Frontal cortex (tissue), 4 donors: ENCODE measurements around the gene EEF2KMT. TPM values are rescaled to one million over a fixed set of nuclear protein-coding genes. Genes with fewer than 3 reads are reported as not detected.
"Not testable (repeated sequence)": the region's sequence is repeated elsewhere in the genome, so short reads cannot be mapped to it uniquely, and the experiment has no call there.

Source experiments
- DNase-seq, 2 donors: peaks; one replicate each; pipeline ENCODE4 v3.0.0; 2012; ENCODE audit warnings: low spot score in 2 of 2
- FAIRE-seq: peaks from 2 replicates; lab custom pipeline; 2012; peaks lifted over from hg19 to GRCh38; lab: Jason Lieb, UNC
- total RNA-seq: library from RNA; depleted of rRNA; stranded (reverse); fragments of >200 nt; gene quantifications from one replicate; pipeline ENCODE4 v1.2.3, GENCODE V29; 2014
- donor health status: control.
- donor health status: control.
- donor health status: control.

Gene EEF2KMT
- total RNA-seq, 1 donor from 2014 or later: 4.1 TPM

DNA sequence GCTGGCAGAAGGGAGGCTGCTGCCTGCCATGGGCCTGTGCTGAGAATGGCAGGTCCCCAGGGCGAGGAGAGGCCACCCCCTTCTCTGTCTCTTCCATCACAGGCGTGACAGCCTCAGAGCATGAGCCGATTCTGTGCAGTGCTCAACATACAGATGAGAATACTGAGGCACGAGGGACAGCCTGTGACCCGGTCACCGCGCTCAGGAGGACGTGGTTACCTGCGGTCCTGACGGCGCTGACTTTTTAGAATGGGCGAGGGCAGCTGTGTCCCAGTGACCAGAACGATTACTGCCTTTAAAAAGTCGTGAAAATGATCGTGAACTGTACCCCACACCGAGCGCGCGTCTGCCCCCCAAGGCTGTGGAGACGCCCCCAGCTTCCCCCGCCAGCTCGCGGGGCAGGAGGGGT lies 530 bp downstream of the EEF2KMT start:
- not testable (repeated sequence) for DNase-seq, FAIRE-seq

- FAIRE-seq, DNase-seq: not testable (repeated sequence)
These were observed 1.0 kb downstream of the EEF2KMT start for GRCh38 chr16:5096437-5097060.

DNA sequence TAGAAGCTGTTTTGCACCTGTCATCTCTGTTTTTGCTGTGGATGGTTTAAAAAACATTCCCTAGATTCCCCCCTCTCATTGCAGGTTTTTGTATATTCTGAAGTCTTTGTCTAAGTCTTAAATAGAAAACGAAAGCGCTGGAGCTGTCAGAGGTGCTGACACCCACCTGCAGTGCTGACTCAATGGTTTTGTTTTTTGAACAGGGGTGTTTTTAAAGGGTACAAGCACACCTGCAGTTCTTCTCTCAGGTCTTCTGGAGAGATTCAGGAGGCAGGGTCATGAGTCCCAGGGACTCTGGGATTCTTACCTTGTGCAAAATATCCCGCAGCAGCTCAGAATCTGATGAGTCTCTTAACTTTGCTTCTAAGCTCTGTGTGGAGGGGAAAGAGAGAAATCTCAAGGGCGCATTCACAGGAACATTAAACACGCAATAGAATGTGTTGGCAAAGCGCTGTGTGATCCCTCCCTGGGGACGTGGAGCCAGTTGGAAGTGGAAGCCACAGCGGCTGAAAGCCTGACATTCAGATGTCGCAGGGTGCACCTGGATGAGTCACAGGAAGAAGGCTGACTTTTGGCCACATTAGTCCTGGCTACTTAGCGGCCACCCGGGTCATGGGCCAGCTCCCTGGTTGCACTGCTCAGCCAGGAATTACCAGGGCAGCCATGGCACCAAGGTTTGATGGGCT lies 2.3 kb downstream of the EEF2KMT start:
- not testable (repeated sequence) for FAIRE-seq, DNase-seq

- DNase-seq, FAIRE-seq: not testable (repeated sequence)
These were observed 3.8 kb downstream of the EEF2KMT start for GRCh38 chr16:5093746-5094145.

DNA sequence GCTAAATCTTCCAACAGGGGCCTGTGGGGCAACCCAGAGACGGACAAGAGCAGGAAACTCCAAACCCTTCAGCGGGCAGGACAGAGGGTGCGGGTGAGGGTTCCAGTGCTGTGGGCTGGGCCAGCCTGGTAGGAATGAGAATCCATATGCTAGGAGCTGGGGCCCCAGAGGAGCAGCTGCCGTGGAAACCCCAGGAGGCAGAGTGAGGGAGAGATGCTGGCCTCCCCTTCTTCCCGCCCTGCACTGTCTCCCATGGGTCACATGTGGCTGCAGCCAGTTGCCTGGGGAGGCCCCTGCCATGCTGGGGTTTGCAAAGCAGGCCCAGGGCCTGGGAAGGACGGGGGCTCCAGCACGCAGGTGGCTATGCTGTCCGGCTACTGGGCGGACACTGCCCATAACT lies 4.5 kb downstream of the EEF2KMT start:
- not testable (repeated sequence) for DNase-seq, FAIRE-seq

GRCh38 chr16:5090592-5090991 lies 7.0 kb downstream of the EEF2KMT start:
- not testable (repeated sequence) for FAIRE-seq

GRCh38 chr16:5089911-5090555 lies 7.6 kb downstream of the EEF2KMT start:
- DNase-seq, FAIRE-seq: not testable (repeated sequence)

More at GRCh38 chr16:5090592-5090991, 7.0 kb downstream of the EEF2KMT start:
- DNase-seq: not testable (repeated sequence)

- not testable (repeated sequence) for FAIRE-seq, DNase-seq
These were observed 8.7 kb downstream of the EEF2KMT start for GRCh38 chr16:5088936-5089335.

- FAIRE-seq, DNase-seq: not testable (repeated sequence)
These were observed 9.4 kb downstream of the EEF2KMT start for GRCh38 chr16:5088086-5088790.

DNA sequence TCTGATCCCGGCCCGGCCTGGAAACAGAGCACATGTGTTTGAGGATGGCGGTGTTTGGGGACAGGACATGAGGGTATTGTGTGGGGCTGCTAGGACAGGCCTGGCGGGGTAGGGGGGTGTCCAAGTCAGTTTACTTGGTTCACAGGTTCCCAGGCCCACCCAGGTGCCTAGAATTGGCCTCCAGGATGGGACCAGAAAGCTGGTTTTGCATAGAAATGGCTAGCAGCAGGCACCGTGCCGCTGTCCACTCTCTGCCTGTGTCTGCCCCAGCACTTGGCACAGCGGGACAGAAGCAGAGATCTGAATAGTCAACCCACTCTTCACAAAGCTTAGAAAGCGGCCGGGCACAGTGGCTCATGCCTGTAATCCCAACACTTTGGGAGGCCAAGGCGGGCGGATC lies 11.9 kb downstream of the EEF2KMT start:
- DNase-seq, FAIRE-seq: not testable (repeated sequence)

DNA sequence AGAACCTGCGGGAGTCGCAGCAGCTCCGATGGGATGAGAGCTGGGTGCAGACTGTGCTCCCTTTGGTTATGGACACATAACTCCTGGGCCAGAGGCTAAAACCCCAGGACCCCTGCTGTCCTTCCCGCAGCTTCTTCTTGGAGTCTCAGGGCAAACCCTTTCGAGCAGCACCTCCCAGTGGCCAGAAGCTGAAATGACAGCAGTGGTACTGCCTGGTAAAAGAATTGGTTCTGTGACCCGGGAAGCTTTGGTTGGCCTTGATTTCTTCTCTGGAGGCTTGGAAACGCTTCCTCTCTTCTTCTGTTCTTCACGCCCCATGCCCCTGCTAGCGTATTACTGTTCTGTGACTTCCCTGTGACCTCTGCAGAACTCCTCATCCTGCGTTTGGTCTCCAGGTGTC lies 12.8 kb downstream of the EEF2KMT start:
- not testable (repeated sequence) for FAIRE-seq, DNase-seq

- not testable (repeated sequence) for FAIRE-seq, DNase-seq
These were observed 13.4 kb downstream of the EEF2KMT start for GRCh38 chr16:5084099-5084731.

DNA sequence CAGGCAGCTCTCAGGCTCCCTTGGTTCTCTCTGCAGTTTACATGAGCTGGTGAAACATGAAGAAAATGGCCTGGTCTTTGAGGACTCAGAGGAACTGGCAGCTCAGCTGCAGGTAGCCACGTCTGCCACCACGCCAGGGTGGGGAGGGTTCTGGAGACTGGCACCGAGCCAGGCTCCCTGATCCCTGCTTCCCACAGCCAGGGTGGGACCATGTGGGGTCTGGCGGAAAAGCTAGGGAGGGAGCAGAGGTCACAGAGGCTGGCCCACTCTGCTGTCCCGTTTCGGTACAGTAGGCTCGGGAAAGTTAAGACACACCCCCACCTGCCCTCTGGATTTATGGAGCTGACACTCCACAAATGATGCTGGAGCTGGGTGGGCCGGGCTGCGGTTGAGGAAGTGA lies 13.9 kb downstream of the EEF2KMT start:
- DNase-seq, FAIRE-seq: not testable (repeated sequence)

GRCh38 chr16:5080996-5081395 lies 16.6 kb downstream of the EEF2KMT start:
- DNase-seq, FAIRE-seq: not testable (repeated sequence)

- DNase-seq, FAIRE-seq: not testable (repeated sequence)
These were observed 17.1 kb downstream of the EEF2KMT start for GRCh38 chr16:5080461-5080860.

GRCh38 chr16:5078626-5079025 lies 19.0 kb downstream of the EEF2KMT start:
- FAIRE-seq: no peak
- no peak for DNase-seq

GRCh38 chr16:5077304-5077703 lies 20.3 kb downstream of the EEF2KMT start:
- no peak for FAIRE-seq
- DNase-seq: no peak

DNA sequence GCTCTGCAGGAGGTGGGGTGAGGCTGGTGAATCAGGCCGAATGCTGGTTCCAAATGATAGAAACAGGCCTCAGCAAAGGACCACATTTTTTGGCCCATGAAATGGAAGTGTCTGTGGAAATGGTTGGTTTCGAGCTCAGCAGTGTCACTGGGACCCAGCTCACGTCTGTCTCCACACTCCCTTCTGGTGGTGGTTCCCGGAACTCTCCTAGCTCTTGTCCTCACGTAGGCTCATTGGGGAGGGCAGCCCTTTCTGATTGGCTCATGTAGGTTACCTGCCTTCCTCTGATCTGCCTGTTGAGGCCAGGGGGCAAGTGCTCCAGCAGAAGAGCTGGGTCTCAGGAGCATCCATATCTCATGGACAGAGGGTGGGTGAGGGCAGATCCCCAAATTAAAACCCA lies 22.0 kb downstream of the EEF2KMT start:
- no peak for FAIRE-seq
- no peak for DNase-seq

GRCh38 chr16:5073771-5074170 lies 23.8 kb downstream of the EEF2KMT start:
- DNase-seq, FAIRE-seq: not testable (repeated sequence)

GRCh38 chr16:5073279-5073629 lies 24.3 kb downstream of the EEF2KMT start:
- DNase-seq (no peak), FAIRE-seq (no peak)
